Endothelial cell (in vitro differentiated cells): ENCODE data around the gene ADCY5. TPM values are rescaled to one million over a fixed set of nuclear protein-coding genes. Genes with fewer than 3 reads are reported as not detected.
"Not testable (repeated sequence)": the region's sequence is repeated elsewhere in the genome, so short reads cannot be mapped to it uniquely, and the experiment has no call there.

Experiments
- DNase-seq: peaks from one replicate; pipeline ENCODE4 v3.0.0; 2021; ENCODE audit warnings: low spot score
- H3K27ac Mint-ChIP-seq: one replicate; pipeline ENCODE4 v1.8.0; 2021; ENCODE audit warnings: mixed read lengths, inconsistent platforms; ENCODE audit not compliant: unreplicated experiment
- H3K27me3 Mint-ChIP-seq: one replicate; pipeline ENCODE4 v1.8.0; 2021; ENCODE audit warnings: mild to moderate bottlenecking, moderate library complexity, mixed read lengths, inconsistent platforms; ENCODE audit not compliant: unreplicated experiment
- H3K36me3 Mint-ChIP-seq: one replicate; pipeline ENCODE4 v1.8.0; 2021; ENCODE audit warnings: mild to moderate bottlenecking, low read depth, mixed read lengths, inconsistent platforms; ENCODE audit not compliant: unreplicated experiment
- H3K4me1 Mint-ChIP-seq: one replicate; pipeline ENCODE4 v1.8.0; 2021; ENCODE audit warnings: mild to moderate bottlenecking, mixed read lengths, inconsistent platforms; ENCODE audit not compliant: unreplicated experiment
- H3K4me3 Mint-ChIP-seq: one replicate; pipeline ENCODE4 v1.8.0; 2021; ENCODE audit warnings: mild to moderate bottlenecking, mixed read lengths, inconsistent platforms; ENCODE audit not compliant: unreplicated experiment
- H3K9me3 Mint-ChIP-seq: one replicate; pipeline ENCODE4 v1.8.0; 2021; ENCODE audit warnings: mixed read lengths, inconsistent platforms; ENCODE audit not compliant: unreplicated experiment
- total RNA-seq: library from RNA; stranded (reverse); fragmentation: NEBNext Ultra II Directional; extraction: Animal tissue kit (Norgen Biotek cat#: 25700); gene quantifications from one replicate; pipeline ENCODE4 v1.2.1, GENCODE V29; 2021; ENCODE audit not compliant: unreplicated experiment
- TF ChIP-seq, protein P1 (sequence below): fragments of 200-600 bp; sonication (generic); IDR thresholded peaks from one replicate; pipeline ENCODE4 v1.5.0; 2021; ENCODE audit warnings: antibody characterized with exemption; ENCODE audit not compliant: unreplicated experiment

The ADCY5 gene
- total RNA-seq, 1 donor from 2014 or later = 1.0 TPM

DNA sequence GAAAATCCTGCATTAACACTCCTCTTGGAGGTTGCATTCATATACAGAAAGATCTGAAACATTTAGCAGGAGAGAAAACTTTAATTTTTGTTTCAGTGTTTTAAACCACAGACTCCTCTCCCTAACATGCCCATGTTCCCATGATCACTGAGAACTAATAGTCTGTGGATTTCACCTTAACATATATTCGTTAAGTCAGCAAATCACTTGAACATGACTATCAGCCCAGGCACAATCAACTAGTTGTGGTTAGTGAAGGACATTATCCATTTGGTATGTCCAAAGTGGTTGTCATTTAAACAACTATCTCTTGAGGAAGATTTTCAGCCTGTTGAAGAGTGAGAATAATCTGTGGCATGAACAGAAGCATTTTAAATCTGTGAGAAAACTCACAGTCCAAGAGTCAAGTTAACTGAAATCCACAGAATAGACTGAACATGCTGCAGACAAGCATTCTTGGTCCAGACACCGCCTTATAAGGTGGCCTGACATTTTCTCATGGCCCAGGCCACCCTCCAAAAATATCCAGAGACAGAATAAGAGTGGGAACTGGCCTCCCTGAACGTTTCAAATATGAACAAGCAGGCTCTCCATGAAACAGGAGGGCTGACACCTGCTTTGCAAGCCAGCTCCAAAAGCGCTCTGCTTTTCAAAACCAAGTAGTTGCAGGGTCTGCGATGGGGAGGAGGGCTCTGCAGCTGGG, 39.9 kb upstream of the ADCY5 start:
- DNase-seq = no peak
- H3K27ac Mint-ChIP-seq = no peak overlapping the region
- TF ChIP-seq, protein P1, sequence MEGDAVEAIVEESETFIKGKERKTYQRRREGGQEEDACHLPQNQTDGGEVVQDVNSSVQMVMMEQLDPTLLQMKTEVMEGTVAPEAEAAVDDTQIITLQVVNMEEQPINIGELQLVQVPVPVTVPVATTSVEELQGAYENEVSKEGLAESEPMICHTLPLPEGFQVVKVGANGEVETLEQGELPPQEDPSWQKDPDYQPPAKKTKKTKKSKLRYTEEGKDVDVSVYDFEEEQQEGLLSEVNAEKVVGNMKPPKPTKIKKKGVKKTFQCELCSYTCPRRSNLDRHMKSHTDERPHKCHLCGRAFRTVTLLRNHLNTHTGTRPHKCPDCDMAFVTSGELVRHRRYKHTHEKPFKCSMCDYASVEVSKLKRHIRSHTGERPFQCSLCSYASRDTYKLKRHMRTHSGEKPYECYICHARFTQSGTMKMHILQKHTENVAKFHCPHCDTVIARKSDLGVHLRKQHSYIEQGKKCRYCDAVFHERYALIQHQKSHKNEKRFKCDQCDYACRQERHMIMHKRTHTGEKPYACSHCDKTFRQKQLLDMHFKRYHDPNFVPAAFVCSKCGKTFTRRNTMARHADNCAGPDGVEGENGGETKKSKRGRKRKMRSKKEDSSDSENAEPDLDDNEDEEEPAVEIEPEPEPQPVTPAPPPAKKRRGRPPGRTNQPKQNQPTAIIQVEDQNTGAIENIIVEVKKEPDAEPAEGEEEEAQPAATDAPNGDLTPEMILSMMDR = no peak
- peaks cover 8% of the 10 kb centered on the region for H3K4me1 Mint-ChIP-seq
- no peaks in the 10 kb centered on the region for H3K27me3 Mint-ChIP-seq
- no peaks in the 10 kb centered on the region for H3K36me3 Mint-ChIP-seq
- no peak overlapping the region for H3K4me3 Mint-ChIP-seq
- no peaks in the 10 kb centered on the region for H3K9me3 Mint-ChIP-seq

DNA sequence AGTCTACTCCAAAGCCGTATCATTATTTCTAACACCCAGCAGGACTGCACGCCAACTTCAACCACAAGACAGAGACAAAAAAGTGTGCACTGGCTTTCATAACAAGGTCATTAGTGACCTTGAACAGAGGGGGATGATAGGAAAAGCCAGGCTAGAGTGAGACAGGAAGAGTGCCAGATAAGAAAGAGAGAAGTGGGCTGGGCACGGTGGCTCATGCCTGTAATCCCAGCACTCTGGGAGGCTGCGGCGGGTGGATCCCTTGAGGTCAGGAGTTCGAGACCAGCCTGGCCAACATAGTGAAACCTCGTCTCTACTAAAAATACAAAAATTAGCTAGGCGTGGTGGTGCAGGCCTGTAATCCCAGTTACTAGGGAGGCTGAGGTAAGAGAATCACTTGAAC, 38.2 kb upstream of the ADCY5 start:
- H3K4me1 Mint-ChIP-seq, H3K27me3 Mint-ChIP-seq, DNase-seq, H3K9me3 Mint-ChIP-seq, H3K36me3 Mint-ChIP-seq, H3K27ac Mint-ChIP-seq, H3K4me3 Mint-ChIP-seq: not testable (repeated sequence)

DNA sequence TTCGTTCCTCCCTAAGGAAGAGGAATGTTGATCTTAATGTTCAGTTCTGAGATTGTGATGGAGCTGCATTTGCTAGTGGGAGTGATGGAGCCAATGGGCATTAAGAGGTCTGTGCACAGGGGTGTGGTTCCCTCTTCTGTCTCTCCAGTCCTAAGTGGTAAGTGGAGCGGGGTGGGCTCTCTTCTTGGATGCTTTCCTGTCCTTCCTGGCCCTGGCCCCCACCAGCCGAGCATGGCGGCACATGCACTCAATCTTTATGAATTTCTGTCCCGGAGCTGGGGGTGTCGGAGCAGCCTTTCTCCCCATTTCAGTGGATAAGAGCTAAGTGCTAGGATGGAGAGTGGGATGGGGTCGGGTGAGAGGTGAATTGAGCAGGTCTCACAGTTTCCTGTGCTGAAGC, 37.6 kb upstream of the ADCY5 start:
- H3K27me3 Mint-ChIP-seq = no peaks in the 10 kb centered on the region
- TF ChIP-seq, protein P1 = no peak
- no peak overlapping the region for H3K4me3 Mint-ChIP-seq
- H3K9me3 Mint-ChIP-seq = no peaks in the 10 kb centered on the region
- peaks cover 8% of the 10 kb centered on the region for H3K4me1 Mint-ChIP-seq
- H3K36me3 Mint-ChIP-seq = no peaks in the 10 kb centered on the region
- DNase-seq = no peak
- H3K27ac Mint-ChIP-seq = no peak overlapping the region

DNA sequence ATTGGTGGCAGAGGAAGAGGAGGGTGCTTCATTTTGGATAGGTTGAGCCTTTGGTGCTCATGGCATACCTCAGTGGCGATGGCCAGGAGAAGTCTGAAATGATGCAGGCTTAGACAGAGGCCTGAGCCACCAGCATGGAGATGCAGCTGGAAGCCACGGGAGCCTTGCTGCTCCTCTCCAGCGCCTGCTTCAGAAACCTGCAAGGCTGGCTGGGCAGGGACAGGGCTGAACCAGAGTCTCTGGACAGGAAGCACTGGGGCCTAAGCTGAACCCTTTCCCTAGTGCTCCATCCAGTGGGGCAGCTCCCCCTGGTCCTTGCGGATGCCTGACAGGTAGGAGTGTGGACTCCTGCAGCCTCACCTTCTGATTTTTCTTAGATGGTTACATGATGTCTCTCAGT, 36.7 kb upstream of the ADCY5 start:
- peaks cover 8% of the 10 kb centered on the region for H3K4me1 Mint-ChIP-seq
- peaks cover 4% of the 10 kb centered on the region for H3K27me3 Mint-ChIP-seq
- no peak overlapping the region for H3K27ac Mint-ChIP-seq
- DNase-seq = no peak
- no peaks in the 10 kb centered on the region for H3K36me3 Mint-ChIP-seq
- TF ChIP-seq, protein P1 = no peak
- no peak overlapping the region for H3K4me3 Mint-ChIP-seq
- no peaks in the 10 kb centered on the region for H3K9me3 Mint-ChIP-seq

DNA sequence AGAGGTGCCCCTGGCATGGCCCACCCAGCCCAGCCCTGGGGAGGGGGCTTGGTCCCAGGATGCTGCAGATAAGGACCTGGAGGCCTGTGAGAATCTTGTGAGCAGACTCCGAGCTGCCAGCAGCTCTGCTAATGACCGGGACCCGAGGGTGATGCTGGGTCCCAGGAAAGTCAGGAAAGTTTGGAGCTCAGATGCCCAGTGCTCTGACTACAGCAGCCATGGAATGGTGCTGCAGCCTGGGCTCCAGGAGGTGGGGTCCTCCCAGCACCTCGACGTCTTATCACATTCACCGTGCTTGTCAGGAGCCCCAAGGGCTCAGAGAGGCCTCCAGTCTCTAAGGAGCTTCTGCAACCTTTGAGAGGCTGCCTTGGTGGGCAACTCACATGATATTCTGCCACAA, 34.3 kb upstream of the ADCY5 start:
- TF ChIP-seq, protein P1 = no peak
- Mint-ChIP-seq H3K36me3 (no peaks in the 10 kb centered on the region), H3K27me3 (peaks cover 9% of the 10 kb centered on the region), H3K4me3 (no peak overlapping the region), H3K4me1 (peaks cover 8% of the 10 kb centered on the region), H3K9me3 (no peaks in the 10 kb centered on the region), H3K27ac (no peak overlapping the region)
- DNase-seq = no peak
